ENCODE measurements around the gene THOC3.

DNA sequence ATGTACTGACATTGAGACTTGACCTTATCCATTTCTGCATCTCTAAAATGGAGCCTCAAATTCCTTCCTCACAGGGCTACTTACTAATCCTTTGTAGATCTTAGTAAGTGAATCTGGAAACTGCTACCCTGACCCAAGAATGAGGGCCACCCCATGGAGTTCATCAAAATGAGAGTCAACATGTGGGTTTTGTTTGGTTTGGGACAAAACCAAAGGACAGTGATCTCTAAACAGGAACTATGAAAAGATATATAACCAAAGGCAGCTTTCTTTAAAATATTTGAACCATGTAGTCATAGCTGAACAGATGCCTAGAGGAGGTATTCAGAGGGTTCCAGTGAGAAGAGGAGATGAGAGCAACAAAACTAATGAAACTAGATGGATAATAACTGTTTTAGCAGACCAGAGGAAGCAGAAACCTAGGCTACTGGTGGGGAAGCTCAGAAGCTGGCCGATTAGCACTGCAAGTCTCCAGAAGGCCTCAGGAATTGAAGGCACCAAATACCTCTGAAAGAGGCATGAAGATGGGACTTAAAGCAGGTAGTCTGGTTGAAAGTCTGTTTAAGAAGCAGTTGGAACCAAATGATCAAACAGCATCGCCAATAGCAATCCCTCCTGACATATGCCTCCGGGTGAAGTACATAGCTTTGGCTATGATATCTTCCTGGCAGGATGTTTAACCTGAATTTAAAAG, 45.8 kb downstream of the THOC3 start:
- TF ChIP-seq, protein P1, sequence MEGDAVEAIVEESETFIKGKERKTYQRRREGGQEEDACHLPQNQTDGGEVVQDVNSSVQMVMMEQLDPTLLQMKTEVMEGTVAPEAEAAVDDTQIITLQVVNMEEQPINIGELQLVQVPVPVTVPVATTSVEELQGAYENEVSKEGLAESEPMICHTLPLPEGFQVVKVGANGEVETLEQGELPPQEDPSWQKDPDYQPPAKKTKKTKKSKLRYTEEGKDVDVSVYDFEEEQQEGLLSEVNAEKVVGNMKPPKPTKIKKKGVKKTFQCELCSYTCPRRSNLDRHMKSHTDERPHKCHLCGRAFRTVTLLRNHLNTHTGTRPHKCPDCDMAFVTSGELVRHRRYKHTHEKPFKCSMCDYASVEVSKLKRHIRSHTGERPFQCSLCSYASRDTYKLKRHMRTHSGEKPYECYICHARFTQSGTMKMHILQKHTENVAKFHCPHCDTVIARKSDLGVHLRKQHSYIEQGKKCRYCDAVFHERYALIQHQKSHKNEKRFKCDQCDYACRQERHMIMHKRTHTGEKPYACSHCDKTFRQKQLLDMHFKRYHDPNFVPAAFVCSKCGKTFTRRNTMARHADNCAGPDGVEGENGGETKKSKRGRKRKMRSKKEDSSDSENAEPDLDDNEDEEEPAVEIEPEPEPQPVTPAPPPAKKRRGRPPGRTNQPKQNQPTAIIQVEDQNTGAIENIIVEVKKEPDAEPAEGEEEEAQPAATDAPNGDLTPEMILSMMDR (IDR thresholded peaks at IDR 0.05) = no peak
- TF ChIP-seq ZFX (IDR thresholded peaks at IDR 0.05; ENCODE audit: borderline replicate concordance) = no peak
